AG20443 (cell line): ENCODE data around the gene USP47.

Experiments
- DNase-seq: peaks from one replicate; pipeline ENCODE4 v3.0.0; 2012; ENCODE audit warnings: low spot score, mixed read lengths

USP47 gene, protein sequence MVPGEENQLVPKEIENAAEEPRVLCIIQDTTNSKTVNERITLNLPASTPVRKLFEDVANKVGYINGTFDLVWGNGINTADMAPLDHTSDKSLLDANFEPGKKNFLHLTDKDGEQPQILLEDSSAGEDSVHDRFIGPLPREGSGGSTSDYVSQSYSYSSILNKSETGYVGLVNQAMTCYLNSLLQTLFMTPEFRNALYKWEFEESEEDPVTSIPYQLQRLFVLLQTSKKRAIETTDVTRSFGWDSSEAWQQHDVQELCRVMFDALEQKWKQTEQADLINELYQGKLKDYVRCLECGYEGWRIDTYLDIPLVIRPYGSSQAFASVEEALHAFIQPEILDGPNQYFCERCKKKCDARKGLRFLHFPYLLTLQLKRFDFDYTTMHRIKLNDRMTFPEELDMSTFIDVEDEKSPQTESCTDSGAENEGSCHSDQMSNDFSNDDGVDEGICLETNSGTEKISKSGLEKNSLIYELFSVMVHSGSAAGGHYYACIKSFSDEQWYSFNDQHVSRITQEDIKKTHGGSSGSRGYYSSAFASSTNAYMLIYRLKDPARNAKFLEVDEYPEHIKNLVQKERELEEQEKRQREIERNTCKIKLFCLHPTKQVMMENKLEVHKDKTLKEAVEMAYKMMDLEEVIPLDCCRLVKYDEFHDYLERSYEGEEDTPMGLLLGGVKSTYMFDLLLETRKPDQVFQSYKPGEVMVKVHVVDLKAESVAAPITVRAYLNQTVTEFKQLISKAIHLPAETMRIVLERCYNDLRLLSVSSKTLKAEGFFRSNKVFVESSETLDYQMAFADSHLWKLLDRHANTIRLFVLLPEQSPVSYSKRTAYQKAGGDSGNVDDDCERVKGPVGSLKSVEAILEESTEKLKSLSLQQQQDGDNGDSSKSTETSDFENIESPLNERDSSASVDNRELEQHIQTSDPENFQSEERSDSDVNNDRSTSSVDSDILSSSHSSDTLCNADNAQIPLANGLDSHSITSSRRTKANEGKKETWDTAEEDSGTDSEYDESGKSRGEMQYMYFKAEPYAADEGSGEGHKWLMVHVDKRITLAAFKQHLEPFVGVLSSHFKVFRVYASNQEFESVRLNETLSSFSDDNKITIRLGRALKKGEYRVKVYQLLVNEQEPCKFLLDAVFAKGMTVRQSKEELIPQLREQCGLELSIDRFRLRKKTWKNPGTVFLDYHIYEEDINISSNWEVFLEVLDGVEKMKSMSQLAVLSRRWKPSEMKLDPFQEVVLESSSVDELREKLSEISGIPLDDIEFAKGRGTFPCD (N-terminal part only)

DNA sequence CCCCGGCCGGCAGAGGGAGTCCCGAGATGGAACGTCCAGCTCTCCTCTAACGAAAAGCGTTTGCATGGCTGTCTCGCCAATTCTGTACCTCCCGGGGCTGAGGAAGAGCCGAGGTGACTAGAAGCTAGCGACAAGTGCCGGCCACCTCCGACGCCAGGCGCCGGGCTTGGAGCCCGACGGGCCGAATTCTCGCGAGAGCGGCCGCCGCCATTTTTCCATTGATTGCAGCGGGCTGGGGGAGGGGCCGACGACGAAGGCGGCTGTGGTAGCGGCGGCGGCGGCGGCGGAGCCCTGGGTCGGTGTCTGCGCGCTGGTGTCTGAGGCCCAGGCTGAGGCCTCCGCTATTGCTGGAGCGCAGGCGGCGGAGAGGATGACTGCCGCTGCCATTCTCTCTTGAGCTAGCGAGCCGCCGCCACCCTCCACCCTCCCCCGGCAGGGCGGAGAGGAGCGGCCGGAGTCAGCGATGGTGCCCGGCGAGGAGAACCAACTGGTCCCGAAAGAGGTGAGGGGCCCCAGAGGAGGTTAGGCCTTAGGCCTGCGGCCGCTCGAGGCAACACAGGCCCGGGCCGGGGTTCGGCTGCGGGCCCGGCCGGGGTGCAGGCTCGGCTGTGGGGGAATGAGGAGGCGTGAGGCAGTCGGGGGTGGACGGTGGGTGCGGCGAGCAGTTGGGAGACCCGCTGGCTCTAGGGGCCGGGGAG lies at the start of gene USP47:
Gene USP47, plus strand, starts transcription at position 250 of the 698 bp plus-strand sequence. Its CDS starts 214 bp downstream, at position 464.
- DNase-seq = peak; percentile 89

DNA sequence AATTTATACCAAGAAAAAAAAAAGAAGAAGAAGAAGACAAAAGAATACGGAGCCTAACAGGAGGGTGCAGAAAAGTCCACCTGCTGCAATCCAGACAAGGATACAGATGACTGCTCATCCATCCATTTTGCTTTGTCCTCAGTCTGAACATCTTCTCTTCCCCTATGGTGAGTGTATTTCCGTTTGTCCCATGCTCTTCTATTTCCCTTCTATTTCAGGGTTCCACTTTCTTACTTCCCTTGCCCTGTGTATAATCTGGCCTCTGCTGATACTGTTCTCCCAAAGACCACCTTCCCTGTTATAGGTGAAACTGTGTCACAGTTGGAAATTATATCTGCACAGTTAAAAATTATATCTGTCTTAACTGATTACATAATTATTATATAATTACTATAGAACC lies 48.7 kb upstream of the USP47 start:
- DNase-seq = no peak

DNA sequence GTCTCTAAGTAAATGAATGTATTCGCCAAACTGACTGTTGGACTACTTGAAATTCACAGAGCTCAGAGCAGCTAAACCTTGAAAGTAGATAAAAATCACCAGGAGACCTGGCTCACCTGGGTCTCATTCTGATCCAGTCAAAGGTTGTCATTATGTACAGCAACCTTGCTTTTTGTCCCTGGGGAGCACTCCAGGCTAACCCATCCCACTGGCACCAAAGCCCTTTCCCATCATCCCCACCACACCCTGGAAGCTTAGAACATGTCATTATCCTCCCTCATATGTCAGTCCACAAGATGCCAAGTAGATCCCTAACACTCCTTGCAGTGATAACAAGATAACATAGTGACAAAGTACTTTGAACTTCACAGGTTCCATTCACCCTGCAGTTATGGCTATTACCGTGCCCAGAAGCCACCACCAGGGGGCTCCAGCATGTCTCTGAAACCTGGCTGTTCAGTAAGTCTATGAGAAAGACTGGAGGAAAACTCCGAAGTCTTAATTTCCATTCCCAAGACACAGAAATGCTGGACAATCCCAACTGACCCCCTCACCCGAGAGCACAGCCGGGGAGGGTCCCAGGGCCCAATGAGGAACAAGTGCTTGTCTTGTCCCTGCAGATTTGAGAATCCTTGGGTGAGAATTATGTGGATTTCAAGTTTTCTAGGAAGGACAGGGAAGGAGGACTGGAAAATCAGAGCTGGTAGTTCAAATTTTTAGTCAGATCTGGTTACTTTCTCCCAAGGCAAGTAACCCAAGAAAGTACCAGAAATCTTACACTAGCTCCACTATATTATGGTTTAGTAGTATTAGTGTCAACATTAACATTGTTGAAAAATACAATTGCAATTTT lies 43.0 kb upstream of the USP47 start:
- DNase-seq = peak; percentile 84

DNA sequence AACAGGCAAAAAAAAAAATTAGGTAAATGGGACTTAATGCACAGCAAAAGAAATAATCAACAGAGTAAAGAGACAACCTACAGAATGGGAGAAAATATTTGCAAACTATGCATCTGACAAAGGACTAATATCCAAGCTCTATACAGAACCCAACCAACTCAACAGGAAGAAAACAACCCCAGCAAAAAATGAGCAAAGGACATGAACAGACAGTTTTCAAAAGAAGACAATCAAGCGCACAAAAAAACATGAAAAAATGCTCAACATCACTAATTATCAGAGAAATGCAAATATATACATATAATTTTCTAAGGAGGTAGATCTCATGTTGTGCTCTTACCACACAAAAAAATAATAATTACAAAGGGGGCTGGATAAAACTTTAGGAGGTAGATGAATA lies 36.5 kb upstream of the USP47 start:
- no peak for DNase-seq

DNA sequence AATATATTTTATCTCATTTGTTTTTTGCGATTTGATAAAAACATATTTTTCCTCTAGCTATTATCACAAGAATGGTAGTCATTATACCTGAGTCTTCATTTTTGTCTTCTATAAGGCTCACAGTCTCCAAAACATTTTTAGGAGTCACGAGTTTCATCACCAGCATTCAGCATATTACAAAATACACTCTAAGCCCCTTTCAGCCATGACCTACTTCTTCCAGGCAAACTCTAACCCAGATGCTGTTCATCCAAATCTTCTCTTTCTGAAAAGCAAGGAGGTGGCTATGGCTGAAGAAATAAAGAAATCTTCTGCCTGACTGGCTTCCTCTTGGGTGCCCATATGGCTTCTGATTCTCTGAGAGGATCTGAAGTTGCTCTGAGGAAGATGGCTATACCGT lies 35.7 kb upstream of the USP47 start:
- no peak for DNase-seq

DNA sequence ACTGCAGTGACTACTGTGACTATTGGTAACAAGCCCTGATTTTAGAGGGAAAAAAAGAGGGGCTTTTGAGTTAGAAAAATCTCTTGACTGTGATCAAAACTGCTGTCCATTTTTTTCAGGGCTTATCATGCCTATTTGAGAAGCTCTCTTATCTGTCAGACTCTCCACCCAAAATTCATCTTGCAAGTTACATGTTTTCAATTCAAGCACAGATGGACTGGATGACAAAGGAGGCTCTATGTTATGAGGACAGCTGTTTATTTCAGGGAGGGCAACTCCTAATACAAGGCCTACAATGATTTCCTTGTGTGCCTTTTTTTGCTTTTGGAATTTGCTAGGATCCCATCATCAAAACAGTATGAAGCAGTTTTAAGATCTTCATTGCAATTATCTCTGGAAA lies 35.2 kb upstream of the USP47 start:
- DNase-seq = no peak

DNA sequence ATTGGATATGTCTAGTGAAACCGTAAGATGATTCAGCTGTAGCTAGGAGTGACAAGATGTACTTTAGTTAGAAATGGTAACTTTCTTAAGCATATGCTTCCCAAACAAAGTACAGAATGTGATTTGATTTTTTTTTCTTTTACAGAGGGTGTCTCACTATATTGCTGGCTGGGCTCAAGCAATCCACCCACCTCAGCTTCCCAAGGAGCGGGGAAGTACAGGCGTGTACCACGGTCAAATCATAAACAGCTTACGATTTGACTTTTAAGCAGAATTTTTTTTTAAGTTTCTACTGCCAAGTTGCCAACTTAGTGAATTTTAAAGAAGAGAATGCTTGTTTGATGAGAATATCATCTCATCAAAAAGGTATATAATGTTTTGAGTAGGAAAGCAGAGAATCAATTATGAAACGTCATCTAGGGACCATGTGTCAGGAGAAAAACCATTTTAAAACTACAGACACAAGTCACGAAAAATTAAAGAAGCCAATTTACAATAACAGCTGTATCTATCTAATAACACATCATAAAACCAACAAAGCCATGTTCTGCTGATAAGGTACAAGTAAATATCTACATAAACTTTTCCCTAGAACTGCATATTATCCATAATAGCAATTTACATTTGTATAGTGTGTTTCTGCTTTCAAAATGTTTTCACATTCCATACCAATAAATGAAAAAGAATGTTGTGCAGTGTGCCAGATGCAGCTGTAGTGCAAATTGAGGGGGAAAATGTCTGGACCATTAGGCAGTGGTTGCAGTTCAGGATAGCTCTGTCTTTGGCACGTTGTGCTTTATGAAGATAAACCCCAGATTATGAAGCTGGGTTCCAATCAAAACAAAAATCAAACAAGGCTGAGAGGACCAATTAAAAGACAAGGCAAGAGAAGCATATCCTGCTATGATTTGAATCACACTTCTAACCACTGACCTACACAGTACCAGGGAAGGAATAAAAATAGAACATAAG lies 33.7 kb upstream of the USP47 start:
- no peak for DNase-seq

DNA sequence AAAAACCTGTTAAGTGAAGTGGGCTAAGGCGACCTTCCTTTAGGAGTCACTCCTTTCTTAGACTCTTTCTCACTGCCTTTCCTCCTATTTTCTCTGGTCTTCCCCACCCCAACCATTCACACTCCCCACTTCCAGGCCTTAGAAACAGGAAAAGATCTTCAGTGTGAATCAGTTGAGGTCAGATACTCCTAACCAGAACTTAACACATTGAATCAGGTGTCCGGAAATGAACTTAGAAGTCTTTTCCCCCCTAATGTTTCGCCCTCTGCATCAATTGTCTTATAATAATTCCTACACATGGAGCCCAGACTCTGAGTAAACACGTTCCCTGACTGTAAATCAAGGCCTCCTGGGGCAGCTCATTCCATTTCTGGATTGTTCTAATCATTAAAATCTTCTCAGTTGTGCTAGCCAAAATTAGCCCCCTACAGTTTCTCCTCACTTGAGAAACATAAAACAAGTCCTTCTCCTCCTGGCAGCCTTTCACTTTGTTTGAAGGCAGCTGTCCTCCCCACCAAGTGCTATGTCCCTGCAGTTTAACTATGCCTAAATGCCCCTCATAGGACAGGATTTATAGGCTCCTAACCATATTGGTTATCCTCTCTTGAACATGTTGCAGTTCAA lies 32.7 kb upstream of the USP47 start:
- no peak for DNase-seq

DNA sequence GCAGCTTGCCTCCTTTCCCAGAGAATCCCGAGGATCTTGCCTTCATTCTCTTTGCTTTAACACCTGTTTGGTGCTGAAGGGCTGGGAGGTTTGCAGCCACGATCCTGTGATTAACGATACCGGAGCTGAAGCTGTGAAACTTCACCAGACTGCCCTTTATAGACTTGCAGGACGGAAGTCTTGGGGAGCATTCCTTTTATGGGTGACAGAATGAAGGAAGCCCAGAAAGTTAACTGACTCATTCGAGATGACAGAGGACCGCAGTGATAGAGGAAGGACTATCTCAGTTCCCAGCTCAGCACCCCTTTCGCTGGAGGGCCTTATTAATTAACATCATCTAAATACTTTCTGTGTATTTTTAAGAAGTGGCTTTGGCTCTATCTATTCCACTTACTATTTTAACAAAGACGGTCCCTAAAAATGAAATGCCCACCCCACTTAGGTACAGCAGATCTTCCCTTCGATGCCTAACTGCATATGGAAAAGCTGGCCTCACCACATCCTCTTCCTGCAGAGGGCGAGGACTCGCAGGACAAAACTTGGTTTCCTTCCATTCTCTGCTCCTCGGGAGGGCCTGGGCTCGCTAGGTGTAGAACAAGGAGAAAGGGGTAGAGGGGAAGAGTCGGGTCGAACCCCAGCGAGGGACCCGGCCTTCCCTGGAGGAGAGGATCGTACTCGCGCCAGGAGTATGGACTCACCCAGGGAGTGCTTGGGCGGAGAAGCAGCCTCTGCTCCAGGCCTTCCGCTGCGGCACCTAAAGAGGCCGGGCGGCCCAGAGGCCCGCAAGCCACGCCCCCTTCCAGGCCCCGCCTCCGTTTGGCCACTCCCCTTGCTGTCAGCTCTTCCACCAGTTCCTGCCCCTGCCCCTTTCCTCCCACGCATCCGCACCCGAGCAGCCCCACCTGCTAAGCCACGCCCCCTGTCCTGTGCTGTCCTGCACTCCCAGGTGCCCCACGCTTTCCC lies 30.7 kb upstream of the USP47 start:
- no peak for DNase-seq

DNA sequence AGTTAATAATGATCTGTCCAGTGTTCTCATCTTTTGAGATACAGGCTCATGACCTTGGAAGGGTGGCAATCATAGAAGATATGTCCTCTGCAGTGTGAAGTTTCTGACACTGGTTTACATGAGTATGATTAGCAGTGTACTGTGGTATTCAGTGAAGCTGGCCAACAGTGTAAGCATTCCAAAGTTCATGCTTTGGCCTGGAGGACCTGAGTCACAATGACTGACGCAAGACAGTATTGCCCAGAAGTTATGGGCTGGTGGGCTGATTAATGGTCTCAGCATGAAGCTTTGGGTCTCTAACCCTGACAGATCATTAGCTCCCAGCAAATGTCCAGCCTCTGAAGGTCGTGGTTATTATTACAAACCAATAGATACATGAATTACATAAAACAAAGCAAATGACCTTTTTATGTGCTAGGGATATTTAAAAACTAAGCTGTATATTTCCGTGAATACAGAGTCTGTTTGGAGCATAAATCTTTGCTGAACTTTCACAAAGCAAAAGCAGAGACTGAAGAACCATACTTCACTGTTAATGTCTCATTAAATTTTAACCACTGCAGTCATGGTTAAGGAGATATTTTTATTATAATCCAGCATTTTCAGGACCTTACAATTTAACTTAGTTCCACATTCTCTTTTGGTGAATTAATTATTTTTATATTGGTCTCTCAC lies 28.3 kb upstream of the USP47 start:
- DNase-seq = peak; percentile 90

DNA sequence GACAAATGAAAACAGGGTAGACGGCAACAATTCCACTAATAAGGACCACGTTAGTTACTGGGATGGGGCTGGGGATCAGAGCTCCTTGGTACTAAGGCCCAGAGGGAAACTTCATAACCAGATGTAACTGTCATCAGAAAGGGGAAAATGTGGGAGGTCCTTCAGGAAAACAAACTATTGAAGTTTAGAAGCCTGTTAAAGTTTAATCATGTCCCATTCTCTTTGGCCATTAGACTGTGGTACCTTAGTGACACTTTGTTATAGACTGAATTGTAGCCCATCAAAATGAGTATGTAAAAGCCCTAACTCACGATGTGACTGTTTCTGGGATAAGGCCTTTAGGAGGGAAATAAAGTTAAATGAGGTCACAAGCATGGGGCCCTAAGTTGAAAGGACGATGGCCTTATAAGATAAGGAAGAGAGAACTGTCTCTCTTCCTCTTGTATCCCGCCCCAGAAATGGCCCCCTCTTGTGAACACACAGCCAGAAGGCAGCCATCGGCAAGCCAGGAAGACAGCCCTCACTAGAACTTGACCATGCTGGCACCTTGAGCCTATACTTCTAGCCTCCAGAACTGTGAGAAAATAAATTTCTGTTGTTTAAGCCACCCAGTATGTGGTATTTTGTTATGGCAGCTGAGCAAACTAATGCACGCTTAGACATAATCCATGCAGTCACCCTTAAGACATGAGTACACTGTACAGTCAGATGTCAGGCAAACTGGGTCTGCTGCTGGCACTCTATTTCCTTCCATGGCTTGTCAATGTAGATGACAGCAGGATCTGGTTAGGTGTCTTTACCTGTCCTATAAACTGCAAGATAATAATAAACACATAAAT lies 26.9 kb upstream of the USP47 start:
- no peak for DNase-seq

DNA sequence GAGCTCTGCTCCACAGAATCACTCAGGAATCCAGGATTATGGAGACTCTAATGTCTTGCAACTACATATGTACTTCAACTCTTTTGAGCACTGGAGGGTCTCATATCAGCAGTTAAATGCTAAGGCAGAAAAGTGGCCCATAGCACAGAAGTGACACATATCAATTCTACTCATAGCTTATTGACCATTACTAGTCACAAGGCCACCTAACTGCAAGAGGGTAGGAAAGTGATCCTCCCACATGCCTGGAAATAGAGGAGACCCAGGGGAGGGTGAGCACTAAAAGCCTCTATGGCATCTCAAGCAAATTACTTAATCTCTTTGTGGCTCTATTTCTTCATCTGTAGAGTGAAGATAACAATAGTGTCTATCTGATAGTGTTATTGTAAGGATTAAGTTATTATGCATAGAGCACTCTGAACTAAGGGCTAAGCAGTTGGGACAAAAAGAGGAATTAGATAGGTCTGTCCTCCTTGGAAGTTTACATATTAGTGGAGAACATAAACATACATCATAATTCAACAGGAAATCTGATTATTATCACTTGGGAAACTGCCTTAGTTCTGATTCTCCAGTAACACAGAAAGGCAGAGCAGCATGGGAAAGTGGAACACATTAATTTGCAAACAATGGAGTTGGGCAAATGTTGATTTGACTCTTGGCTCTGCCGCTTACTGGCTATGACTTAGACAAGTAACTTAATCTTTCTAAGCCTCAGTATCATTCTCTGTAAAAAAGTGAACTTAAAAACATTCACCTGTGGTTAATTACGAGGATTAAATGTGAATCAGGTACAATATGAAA lies 25.1 kb upstream of the USP47 start:
- no peak for DNase-seq

DNA sequence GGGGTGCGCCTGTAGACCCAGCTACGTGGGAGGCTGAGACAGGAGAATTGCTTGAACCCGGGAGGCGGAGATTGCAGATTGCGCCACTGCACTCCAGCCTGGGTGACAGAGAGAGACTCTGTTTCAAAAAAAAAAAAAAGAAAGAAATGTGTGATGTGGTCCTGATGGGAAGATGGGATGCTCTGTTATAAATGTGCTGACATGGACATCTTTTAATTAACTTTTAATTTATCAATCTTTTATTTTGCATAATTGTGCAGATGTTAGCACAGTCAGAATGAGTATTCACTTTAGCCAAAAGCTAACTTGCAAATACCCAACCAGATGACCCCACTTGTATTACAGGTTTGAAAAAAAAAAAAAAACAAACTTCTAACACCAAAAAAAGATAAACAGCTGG lies 23.8 kb upstream of the USP47 start:
- DNase-seq = no peak

DNA sequence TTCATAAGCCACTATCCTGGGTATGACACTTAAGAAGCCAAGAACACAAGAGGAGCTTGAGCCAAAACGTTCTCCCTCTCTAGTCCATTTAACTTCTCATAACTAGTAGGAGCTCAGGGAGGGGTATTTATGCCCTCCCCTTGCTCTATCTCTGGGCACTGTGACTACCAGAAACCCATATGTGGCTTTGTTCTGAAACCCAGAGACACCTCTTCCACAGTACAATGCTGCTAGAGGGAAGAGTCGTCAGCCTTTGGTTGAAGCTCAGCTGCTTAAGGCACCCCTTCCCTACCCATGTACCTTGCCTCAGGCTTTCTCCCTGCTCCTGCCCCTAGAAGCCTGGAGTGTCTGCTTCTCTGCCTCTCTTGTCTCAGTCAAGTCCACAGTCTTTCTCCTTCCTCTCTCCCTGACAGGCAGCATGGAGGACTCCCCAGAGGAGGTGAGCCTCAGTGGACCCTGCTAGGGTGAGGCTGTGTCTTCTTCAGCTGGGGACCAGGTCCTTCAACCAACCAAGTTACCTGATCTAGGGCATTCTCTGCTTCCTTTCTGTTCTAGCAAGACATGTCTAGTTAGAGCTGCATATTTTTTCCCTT lies 23.1 kb upstream of the USP47 start:
- no peak for DNase-seq

DNA sequence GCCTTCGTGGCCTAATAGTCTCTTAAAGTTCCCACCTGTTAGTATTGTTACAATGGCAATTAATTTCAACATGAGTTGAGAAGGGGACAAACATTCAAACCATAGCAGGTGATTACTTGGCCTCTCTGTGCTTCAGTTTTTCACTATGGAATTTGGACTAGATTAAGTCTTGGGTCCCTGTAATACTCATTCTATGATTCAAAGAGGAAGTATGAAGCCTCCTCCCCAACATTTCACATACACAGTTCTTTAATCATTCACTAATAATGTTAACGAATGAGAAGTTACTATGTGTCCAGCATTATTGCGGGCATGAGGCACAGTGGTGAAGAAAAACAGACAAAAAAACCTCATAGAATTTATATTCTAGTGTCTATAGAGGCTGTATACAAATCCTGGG lies 19.9 kb upstream of the USP47 start:
- no peak for DNase-seq
